CD4-positive, alpha-beta T cell treated with Interleukin-10 for 1 hour (primary cell): ENCODE results near the gene GPR37.

ENCODE experiments used
- DNase-seq: peaks from one replicate; pipeline ENCODE4 v3.0.0-alpha.2; 2020

GPR37 gene

GRCh38 chr7:124724079-124724478 is 41.5 kb downstream of the GPR37 start:
- no peak for DNase-seq

- DNase-seq, result no peak
Observed at GRCh38 chr7:124723012-124723411, 42.6 kb downstream of the GPR37 start.

- DNase-seq, result no peak
Observed at GRCh38 chr7:124722292-124722691, 43.3 kb downstream of the GPR37 start.

GRCh38 chr7:124720195-124720594 is 45.4 kb downstream of the GPR37 start:
- no peak for DNase-seq

- no peak for DNase-seq
Observed at GRCh38 chr7:124718032-124718766, 47.4 kb downstream of the GPR37 start.

- DNase-seq, result no peak
Observed at GRCh38 chr7:124716894-124717293, 48.7 kb downstream of the GPR37 start.

- DNase-seq, result no peak
Observed at GRCh38 chr7:124713086-124713485, 52.5 kb downstream of the GPR37 start.

GRCh38 chr7:124712017-124712416 is 53.6 kb downstream of the GPR37 start:
- no peak for DNase-seq

- no peak for DNase-seq
Observed at GRCh38 chr7:124702385-124702784, 63.2 kb downstream of the GPR37 start.

- no peak for DNase-seq
Observed at GRCh38 chr7:124701955-124702354, 63.6 kb downstream of the GPR37 start.

- DNase-seq, result no peak
Observed at GRCh38 chr7:124700655-124701054, 64.9 kb downstream of the GPR37 start.

GRCh38 chr7:124698964-124699363 is 66.6 kb downstream of the GPR37 start:
- DNase-seq, result no peak

GRCh38 chr7:124697746-124698145 is 67.8 kb downstream of the GPR37 start:
- no peak for DNase-seq
